Activated CD4-positive, alpha-beta T cell treated with anti-CD3 and anti-CD28 coated beads for 1 hour (primary cell): ENCODE results near the gene KCNJ3.

Source experiments
- DNase-seq: peaks from one replicate; pipeline ENCODE4 v3.0.0-alpha.2; 2020

The KCNJ3 gene, protein sequence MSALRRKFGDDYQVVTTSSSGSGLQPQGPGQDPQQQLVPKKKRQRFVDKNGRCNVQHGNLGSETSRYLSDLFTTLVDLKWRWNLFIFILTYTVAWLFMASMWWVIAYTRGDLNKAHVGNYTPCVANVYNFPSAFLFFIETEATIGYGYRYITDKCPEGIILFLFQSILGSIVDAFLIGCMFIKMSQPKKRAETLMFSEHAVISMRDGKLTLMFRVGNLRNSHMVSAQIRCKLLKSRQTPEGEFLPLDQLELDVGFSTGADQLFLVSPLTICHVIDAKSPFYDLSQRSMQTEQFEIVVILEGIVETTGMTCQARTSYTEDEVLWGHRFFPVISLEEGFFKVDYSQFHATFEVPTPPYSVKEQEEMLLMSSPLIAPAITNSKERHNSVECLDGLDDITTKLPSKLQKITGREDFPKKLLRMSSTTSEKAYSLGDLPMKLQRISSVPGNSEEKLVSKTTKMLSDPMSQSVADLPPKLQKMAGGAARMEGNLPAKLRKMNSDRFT

DNA sequence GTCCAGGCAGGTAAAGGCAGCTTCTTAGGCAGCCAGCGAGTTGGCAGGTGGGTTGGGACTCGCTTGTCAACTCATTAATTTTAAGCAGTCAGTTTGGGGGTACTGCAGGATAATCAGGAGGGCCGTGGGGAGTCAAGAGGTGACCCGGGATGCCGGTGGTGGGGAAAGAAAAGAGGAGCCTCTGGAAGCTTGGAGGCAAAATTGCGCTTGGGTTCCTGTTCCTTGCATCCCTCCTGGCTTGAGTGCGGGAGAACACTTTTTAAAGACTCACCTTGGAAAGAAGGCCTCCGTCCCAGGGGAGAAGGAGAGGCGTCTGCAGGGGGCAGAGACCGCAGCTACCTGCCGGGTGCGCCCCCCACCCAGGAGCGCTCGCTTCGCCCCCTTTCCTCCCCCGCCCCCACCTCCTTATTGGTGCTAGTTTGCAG lies at the start of gene KCNJ3:
Gene KCNJ3, plus strand, starts transcription at position 400 of the 425 bp plus-strand sequence. CDS start 81 bp downstream, outside the sequence.
- DNase-seq = no peak

DNA sequence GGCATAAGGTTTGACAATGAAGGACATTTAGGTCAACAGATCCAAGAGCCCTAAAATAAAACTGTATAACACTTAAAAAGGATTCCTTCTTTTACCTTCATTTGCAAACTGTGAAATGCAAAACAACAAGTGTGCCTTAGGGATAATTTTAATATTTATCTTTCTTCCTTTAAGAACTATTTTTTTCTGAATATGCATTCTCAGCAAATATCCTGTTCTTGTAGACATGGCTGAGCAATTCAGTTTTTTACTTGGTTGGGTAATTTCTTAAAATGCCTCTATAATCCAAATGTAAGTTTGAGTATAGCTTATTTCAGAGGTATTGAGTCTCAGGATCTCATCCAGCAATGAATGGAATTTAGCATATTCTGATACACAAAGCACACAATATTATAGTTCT lies 43.0 kb upstream of the KCNJ3 start:
- DNase-seq = no peak

GRCh38 chr2:154658854-154659253 lies 39.6 kb upstream of the KCNJ3 start:
- no peak for DNase-seq

DNA sequence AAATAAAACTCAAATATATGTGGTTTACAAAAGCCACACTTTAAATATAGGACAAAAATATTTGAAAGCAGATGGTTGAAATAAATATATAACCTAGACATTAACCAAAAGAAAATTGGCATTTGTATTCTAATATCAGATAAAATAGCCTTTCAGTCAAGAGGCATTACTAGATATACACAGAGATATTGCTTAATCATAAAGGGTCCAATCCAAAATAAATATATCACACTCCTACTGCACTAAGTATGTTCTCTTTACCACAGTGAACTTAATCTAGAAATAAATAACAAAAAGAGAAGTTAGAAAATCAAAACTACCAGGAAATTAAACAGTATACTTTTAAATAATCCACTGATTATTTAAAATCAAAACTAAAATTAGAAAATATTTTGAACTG lies 34.2 kb upstream of the KCNJ3 start:
- DNase-seq = no peak

DNA sequence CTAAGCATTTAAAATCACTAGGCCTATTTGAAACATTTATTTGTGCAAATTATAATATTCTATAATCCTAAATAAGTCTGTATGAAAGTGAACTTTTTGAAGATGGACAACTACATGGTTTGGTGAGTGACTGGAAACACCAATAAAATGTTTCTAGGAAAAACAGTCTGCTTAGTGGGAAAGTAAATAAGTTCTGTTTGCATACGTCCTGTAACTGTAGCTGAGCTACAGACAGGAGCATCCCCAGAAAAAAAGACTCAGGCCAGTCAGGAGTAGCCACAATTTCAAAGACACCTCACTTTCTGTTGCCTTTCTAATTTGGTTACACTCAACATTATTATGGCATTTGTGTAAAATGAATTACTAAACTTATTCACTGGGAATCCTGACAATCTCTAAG lies 28.4 kb upstream of the KCNJ3 start:
- no peak for DNase-seq

GRCh38 chr2:154673694-154674093 lies 24.8 kb upstream of the KCNJ3 start:
- no peak for DNase-seq

GRCh38 chr2:154677401-154677800 lies 21.1 kb upstream of the KCNJ3 start:
- no peak for DNase-seq

GRCh38 chr2:154681741-154682140 lies 16.8 kb upstream of the KCNJ3 start:
- no peak for DNase-seq

DNA sequence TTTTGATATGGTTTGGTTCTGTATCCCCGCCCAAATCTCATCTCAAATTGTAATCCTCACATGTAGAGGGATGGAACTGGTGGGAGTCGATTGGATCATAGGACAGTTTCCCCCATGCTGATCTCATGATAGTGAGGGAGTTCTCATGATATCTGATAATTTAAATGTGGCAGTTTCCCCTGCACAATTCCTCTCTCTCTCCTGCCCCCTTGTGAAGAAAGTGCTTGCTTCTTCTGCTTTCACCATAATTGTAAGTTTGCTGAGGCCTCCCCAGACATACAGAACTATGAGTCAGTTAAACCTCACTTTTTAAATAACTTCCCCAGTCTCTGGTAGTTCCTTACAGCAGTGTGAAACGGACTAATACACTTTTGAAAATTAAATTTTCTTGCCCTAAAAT lies 12.3 kb upstream of the KCNJ3 start:
- no peak for DNase-seq

GRCh38 chr2:154688373-154688772 lies 10.1 kb upstream of the KCNJ3 start:
- no peak for DNase-seq

- no peak for DNase-seq
Observed at GRCh38 chr2:154689158-154689557, 9.3 kb upstream of the KCNJ3 start.

DNA sequence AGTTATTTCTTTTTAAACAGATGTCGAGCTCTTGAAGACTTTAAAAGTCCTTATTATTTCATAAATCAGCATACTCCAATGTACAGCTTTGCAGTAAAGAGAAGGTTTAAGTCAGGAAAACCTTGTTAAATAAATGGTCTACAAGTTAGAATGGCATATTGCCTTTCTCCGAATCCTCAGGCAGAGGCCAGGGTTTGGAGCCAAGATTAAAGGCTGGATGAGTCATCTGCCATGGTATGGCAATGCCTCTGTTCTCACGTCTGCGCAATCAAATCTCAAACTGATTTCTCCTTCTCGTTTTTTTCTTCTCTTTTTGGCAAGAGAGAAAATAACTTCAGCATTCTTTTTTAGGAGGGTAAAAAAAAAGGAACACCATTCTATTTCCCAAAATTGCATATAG lies 5.6 kb upstream of the KCNJ3 start:
- DNase-seq = no peak

- no peak for DNase-seq
Observed at GRCh38 chr2:154693741-154694340, 4.7 kb upstream of the KCNJ3 start.

DNA sequence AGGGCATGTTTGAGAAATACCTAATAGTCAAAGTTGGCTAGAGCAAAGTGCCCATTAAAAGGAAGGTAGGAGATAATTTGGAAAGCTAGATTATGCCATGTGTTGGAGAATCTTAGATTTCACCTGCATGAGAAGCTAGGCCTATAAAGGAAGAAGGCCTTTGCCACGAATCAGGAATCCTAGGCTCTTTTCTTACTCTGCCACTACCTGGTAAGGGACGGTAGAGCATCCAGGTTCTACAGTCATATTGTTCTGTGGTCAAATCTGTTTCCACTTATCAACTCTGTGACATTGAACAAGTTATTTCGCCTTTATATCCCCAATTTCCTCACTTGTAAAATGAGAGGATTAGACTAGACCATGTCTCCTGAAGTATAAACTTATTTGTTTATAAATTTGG lies 3.6 kb upstream of the KCNJ3 start:
- DNase-seq = no peak

- DNase-seq = no peak
Observed at GRCh38 chr2:154696369-154696768, 2.1 kb upstream of the KCNJ3 start.

DNA sequence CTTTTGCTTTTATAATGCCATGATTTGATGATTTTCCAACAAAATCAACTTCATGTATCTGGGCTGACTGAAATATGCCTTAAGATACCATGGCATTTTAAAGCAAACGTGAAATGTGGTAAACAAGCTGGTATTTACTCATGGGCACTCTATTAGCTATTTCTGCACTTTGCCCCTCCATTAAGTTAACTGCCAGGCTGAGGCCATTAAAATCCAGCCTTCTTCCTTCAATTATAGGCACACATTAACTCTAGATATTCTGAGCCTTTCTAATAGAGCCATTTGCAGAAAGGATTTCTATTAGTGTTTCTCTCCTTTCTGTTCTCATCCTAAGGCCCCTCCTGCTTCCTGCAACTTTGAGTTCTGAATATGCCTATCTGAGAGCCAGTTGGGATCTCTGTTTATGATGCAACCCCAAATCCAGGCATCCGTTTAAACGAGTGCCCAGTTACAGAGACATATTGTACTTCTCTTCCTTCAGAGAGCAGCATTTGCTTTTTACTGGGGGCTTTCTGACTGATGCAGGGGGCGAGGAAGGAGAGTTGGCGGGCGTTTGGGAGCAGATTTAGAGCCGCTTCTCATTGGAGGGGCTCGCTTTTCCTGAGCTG lies 1.6 kb upstream of the KCNJ3 start:
- no peak for DNase-seq

- DNase-seq = no peak
Observed at GRCh38 chr2:154697418-154698252, 860 bp upstream of the KCNJ3 start.

- DNase-seq = no peak
Observed at GRCh38 chr2:154698721-154699574, 453 bp downstream of the KCNJ3 start.

DNA sequence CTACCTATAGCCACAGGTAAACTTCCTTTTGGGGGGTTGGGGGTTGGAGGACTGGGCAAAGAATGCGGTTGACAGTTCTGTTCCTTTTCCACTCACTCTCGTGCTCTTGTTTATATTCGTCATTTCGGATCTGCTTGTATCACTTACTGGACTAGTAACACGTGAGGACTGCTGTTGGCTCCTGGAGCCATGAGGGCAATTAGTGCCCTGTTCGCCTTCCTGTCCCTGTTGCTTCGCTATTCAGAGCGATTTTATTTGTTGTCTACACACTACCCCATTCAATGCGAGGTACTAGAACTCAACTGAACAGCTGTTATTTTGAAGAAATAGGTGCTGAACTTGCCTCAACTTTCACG lies 1.1 kb downstream of the KCNJ3 start:
- DNase-seq = no peak

GRCh38 chr2:154700136-154700535 lies 1.6 kb downstream of the KCNJ3 start:
- DNase-seq = no peak

- DNase-seq = no peak
Observed at GRCh38 chr2:154704991-154705390, 6.5 kb downstream of the KCNJ3 start.

- DNase-seq = no peak
Observed at GRCh38 chr2:154706660-154707059, 8.2 kb downstream of the KCNJ3 start.
